DLD1 (cell line): ENCODE data around the gene GMEB1.
"Not testable (repeated sequence)": the region's sequence is repeated elsewhere in the genome, so short reads cannot be mapped to it uniquely, and the experiment has no call there.

Experiments
- in situ Hi-C: cut with HindIII; loops from 2 replicates; pipeline ENCODE4 v1.10.0; 2017; ENCODE audit warnings: low sequenced_read_pairs

Gene GMEB1

DNA sequence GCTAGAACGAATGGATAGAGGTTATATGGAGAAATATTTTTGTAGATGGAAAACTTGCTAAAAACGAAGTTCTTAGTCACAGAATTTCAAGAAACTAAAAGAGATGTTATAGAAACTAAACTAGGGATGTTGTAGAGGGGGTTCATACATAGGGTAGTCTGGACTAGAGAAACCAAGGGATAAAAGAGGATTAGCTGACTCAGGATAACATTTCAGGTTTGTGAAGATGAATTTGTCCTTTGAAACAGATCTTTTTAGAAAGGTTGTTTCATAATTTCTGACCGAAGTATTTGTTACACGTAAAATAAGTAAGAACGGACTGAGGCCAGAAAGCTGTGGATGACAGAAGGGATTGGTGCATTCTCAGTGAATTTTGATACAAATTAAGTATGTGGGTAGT, 81.7 kb downstream of the GMEB1 start:
- in situ Hi-C loops = no loop called here

- in situ Hi-C loops = not testable (repeated sequence)
These were observed 82.2 kb downstream of the GMEB1 start for GRCh38 chr1:28750771-28751294.

DNA sequence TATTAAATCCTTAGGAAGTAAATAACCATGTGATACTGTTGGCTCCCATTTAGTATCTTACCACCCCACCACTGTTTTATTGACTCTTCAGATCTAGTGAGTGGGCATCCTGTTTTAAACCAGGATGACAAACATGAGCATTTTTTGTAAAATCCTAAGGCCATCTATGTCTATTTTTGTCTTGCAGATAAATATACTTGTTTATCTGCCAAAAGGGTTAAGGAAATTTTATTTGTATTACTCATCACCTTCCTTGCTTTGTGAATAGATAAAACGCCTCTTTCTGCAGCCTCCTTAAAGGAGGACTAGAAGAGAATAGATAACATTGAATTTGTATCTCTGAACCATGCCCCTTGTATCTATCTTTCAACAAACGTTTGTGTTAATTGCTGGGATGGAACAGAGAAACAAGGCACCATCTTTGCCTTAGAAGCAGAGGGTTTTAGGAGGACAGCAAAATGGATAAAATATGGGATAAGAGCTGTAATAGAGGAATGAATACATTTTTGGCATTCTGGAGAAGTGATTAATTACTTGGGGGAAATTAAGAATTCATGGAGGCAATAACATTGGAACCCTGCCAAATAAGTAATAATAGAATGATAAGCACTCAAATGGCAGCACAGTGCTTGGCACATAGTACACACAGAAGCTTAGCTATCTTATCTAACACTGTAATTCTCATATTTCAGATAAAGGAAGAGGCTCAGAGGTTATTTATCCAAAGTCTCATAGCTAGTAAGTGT, 82.9 kb downstream of the GMEB1 start:
- in situ Hi-C loops = no loop called here

DNA sequence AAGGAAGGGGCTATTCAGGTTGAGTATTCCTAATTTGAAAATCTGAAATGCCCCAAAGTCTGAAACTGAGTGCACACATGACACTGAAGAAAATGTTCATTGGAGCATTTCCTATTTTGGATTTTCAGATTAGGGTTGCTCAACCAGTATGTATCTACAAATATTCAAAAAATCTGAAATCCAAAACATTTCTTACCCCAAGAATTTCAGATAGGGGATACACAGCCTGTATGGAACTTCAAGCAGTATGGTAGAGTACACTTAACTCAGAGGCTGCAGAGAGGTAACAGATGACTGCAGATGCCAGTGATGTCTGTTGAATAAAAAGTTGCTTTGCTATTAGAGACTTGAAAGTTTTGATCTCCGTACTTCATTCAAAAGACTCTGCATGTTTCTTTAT, 87.1 kb downstream of the GMEB1 start:
- in situ Hi-C loops = no loop called here

DNA sequence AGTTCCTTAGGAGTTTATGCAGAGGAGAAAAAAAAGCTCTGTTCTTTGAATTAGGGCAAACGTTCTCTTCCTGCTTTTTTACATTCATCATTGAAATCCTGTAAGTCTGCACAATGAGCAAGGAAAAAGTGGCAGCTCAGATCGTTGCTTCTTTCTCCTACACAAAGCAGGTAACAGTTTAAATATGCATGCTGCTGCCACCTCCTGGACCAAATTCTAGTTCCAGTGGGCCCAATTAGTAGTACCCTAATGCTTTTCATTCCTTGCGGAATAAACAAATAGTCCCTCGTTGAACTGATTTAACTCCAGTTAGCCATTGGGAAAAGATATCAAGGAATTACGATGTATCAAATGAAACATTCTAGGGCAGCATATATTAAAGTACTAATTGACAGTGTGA, 88.3 kb downstream of the GMEB1 start:
- in situ Hi-C loops = no loop called here

DNA sequence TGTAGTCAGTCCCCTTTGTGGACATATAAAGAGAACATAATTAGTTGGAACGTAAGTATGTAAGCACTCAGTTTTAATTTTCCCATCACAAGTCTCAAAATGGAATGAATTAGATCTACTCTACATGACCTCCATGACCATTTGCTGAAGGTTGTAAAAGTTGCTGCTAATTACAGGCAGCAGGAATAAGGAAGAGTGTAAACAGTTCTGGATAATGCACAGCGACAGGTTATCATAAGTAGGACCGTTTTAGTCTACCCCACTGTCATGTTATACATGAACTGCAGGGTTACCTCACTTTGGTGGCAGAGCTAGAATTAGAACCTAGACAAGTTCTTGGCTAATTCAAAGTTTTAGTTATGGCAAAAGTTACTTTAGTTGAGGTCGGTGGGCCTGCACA, 89.8 kb downstream of the GMEB1 start:
- in situ Hi-C loops = no loop called here

DNA sequence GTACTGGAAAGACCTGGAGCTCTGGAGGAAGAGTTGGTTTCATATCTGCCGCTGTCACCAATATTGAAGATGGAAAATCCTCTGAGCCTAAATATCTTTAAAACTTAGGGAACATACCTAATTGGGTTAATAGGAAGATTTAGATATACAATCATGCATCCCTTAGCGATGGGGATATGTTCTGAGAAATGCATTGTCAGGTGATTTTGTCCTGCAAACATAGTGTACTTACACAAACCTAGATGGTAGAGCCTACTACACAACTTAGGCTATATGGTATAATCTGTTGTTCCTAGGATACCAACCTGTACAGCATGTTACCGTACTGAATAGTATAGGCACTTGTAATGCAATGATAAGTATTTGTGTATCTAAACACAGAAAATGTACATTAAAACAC, 90.7 kb downstream of the GMEB1 start:
- in situ Hi-C loops = no loop called here

DNA sequence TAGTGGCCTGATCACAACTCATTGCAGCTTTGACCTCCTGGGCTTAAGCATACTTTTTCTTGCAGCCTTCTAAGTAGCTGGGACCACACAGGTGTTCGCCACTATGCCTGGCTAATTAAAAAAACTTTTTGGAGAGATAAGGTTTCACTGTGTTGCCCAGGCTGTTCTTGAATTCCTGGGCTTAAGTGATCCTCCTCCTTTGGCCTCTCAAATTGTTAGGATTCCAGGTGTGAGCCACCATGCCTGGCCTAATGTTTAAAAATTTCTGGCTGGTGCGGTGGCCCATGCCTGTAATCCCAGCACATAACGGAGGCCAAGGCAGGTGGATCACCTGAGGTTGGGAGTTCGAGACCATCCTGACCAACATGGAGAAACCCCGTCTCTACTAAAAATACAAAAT, 92.6 kb downstream of the GMEB1 start:
- in situ Hi-C loops = no loop called here

DNA sequence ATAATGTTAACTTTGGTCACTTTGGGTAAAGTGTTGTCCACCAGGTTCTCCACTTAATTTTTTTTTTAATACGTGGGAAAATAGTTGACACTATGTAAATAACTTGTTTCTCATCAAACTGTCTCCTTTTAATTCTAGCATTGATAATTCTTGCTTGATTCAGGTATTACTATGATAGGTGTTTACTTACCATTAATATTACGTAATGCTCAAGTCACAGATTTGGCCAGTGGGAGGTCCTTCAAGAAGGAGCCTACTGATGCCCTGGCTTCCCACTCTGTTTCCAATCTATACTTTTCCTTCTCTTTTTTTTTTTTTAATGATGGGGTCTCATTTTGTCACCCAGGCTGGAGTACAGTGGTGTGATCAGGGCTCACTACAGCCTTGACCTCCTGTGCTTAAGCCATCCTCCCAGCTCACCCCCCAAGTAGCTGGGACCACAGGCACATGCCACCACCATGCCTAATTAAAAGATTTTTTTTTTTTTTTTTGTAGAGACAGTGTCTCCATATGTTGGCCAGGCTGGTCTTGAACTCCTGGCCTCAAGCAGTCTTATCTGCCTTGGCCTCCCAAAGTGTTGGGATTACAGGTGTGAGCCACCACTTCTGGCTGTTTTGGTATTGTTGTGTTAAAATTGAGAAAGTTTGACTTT, 98.1 kb downstream of the GMEB1 start:
- in situ Hi-C loops = no loop called here
